Superior temporal gyrus (tissue), 1 donor: Measurements from ENCODE around the gene HMGXB4.

Experiments
- DNase-seq: peaks from one replicate; pipeline ENCODE4 v3.0.0-alpha.2; 2016; ENCODE audit errors: extremely low spot score

Gene HMGXB4

GRCh38 chr22:35310556-35311550 is 53.6 kb downstream of the HMGXB4 start:
- no peak for DNase-seq

GRCh38 chr22:35311551-35311999 is 54.3 kb downstream of the HMGXB4 start:
- DNase-seq: no peak

GRCh38 chr22:35312198-35313059 is 55.1 kb downstream of the HMGXB4 start:
- no peak for DNase-seq

- no peak for DNase-seq
Observed at GRCh38 chr22:35313311-35314121, 56.2 kb downstream of the HMGXB4 start.

GRCh38 chr22:35314161-35314942 is 57.1 kb downstream of the HMGXB4 start:
- DNase-seq: no peak

- no peak for DNase-seq
Observed at GRCh38 chr22:35315141-35315854, 58.0 kb downstream of the HMGXB4 start.

GRCh38 chr22:35315855-35316745 is 58.8 kb downstream of the HMGXB4 start:
- DNase-seq: no peak

GRCh38 chr22:35316751-35317150 is 59.5 kb downstream of the HMGXB4 start:
- DNase-seq: no peak

- DNase-seq: no peak
Observed at GRCh38 chr22:35317680-35318290, 60.5 kb downstream of the HMGXB4 start.

GRCh38 chr22:35318346-35319215 is 61.3 kb downstream of the HMGXB4 start:
- no peak for DNase-seq

- DNase-seq: no peak
Observed at GRCh38 chr22:35319244-35319985, 62.1 kb downstream of the HMGXB4 start.

GRCh38 chr22:35322126-35322525 is 64.8 kb downstream of the HMGXB4 start:
- DNase-seq: no peak

GRCh38 chr22:35322893-35323292 is 65.6 kb downstream of the HMGXB4 start:
- no peak for DNase-seq

- no peak for DNase-seq
Observed at GRCh38 chr22:35323305-35323704, 66.0 kb downstream of the HMGXB4 start.

- DNase-seq: no peak
Observed at GRCh38 chr22:35324067-35324466, 66.8 kb downstream of the HMGXB4 start.

- no peak for DNase-seq
Observed at GRCh38 chr22:35324762-35325161, 67.5 kb downstream of the HMGXB4 start.

- DNase-seq: no peak
Observed at GRCh38 chr22:35325209-35325608, 67.9 kb downstream of the HMGXB4 start.
